AG09309 (cell line): ENCODE data around the gene SPON1.
A peak's percentile ranks its signal among the peaks of the same experiment; 100 is the strongest.

Experiments used
- DNase-seq: peaks from one replicate; pipeline ENCODE4 v3.0.0-alpha.2; 2010; ENCODE audit warnings: low read depth
- H3K4me3 ChIP-seq: 2 replicates; pipeline ENCODE4 v1.5.1; 2011; ENCODE audit warnings: mild to moderate bottlenecking, low read depth, low read length, moderate library complexity; ENCODE audit not compliant: control insufficient read depth
- TF ChIP-seq, protein P1 (sequence below): IDR thresholded peaks from 2 replicates; pipeline ENCODE4 v1.5.1; 2011; ENCODE audit warnings: mild to moderate bottlenecking, low read depth, low read length, inconsistent platforms; ENCODE audit not compliant: insufficient read depth, control insufficient read depth; ENCODE audit errors: missing control alignments

The SPON1 gene

DNA sequence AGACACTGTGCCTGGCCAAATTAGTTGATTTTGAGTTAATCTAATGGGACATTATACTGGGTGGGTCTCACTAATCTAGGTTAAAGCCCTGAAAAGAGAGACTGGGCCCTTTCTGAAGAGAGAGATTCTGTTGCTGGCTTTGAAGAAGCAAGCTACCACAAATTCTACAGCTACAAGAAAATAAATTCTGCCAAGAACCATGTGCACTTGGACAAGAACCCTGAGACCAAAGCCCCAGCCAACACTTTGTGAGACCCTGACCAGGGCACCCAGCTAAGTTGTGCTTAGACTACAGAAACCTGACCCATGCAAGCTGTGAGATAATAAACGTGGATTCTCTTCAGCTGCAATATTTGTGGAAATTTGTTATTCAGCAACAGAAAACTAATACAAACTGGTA, 20.1 kb upstream of the SPON1 start:
- TF ChIP-seq, protein P1, sequence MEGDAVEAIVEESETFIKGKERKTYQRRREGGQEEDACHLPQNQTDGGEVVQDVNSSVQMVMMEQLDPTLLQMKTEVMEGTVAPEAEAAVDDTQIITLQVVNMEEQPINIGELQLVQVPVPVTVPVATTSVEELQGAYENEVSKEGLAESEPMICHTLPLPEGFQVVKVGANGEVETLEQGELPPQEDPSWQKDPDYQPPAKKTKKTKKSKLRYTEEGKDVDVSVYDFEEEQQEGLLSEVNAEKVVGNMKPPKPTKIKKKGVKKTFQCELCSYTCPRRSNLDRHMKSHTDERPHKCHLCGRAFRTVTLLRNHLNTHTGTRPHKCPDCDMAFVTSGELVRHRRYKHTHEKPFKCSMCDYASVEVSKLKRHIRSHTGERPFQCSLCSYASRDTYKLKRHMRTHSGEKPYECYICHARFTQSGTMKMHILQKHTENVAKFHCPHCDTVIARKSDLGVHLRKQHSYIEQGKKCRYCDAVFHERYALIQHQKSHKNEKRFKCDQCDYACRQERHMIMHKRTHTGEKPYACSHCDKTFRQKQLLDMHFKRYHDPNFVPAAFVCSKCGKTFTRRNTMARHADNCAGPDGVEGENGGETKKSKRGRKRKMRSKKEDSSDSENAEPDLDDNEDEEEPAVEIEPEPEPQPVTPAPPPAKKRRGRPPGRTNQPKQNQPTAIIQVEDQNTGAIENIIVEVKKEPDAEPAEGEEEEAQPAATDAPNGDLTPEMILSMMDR = no peak
- no peak for DNase-seq

DNA sequence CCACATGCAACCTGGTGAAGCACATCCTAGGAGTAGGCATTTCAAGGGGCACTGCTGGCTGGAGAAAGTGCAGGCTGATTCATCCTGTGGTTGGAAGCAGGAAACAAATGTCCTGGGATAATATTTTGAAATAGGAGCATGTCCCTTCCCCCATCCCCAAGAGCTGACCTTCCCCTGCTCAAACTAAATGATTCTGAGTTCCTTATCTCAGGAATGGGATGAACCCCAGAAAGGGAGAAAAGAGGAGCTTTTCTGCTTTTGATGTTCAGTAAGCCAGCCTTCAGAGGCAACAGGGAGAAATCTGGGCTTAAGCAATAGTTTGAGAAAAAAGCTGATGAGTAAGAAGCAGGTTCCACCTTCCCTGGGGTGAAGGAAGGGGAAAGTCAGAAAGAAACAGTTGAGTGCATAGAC, 19.5 kb upstream of the SPON1 start:
- H3K4me3 ChIP-seq = no peak overlapping the region
- peak; percentile 27 for DNase-seq
- TF ChIP-seq, protein P1 = no peak

More for the DNA sequence above, 20.1 kb upstream of the SPON1 start:
- H3K4me3 ChIP-seq = no peak overlapping the region

DNA sequence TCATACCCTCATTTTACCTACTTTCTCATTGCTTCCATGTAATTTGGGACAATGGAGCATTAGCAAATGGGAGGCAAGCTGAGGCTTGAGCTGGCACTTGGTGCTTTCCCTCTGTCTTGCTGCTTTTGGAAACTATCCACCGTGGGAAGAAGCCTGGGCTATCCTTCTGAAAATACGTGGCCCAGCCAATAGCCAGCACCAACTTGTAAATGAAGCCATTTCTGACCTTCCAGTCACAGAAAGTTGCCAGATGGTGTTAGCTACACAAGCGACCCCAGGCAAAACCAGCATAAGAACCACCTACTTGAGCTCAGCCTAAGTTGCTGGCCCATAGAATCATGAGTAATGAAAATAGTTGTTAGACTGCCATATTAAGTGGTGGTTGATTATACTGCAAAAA, 18.5 kb upstream of the SPON1 start:
- TF ChIP-seq, protein P1 = no peak

DNA sequence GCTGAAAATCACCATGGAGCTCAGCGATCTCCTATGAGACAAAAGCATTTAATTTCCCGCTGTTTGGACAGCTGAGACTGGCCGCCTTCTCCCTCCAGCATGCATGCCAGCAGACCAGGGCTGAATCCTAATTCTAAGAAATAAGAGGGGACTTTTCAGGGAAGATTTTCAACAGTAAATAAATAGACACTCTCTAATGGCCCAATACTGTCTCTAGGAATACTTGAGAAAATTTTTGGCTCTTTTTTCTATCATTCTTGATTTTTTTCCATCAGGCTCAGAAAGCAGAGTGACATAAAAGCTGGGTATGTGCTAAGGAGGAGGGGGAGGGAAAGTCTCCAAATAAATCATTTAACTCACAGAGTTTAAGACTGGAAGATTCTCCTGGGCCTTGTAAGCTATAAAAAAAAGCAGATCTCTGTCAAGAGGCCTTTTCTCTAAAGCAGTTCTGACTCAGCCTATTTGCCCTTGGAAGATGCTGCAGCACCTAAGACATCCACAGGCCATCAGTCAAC, 17.6 kb upstream of the SPON1 start:
- no peak overlapping the region for H3K4me3 ChIP-seq
- no peak for DNase-seq
- TF ChIP-seq, protein P1 = no peak

More for the DNA sequence above, 18.5 kb upstream of the SPON1 start:
- no peak overlapping the region for H3K4me3 ChIP-seq
- no peak for DNase-seq

DNA sequence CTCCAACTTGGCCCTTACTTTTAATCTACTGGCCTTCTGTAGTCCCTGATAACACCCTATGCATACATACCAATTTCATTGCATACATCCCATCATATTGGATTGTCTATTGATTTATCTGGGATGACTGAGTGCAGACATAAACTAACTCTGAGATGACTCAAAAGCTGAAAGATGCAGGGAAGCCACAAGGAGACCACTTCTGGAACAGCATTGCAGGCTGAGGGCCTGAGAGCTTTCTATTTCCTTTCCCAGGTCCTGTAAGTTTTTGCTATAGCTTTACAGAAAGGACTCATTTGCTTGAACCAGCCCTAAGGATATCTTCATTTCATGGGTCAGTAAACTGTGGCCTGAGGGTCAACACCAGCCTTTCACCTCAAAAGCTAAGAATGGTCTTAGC, 15.1 kb upstream of the SPON1 start:
- TF ChIP-seq, protein P1 = no peak
- no peak overlapping the region for H3K4me3 ChIP-seq
- no peak for DNase-seq

DNA sequence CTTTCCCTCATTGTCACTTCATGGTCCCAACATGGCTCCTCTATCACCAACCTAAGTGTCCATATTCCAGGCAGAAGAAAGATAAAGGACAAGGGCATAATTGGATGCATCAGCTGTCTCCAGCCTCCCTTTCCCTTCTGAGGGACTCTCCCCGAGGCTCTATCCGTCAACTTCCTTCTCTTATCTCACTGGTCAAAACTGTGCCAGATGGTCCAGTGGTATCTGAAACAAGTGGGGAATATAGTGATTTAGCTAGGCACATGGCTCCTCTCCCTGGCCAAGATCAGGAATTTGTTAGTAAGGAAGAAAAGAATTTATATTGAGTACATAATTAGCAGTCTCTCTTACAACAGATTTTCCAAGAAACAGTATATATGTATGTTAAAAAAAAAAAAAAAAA, 12.6 kb upstream of the SPON1 start:
- TF ChIP-seq, protein P1 = no peak
- DNase-seq = no peak
- no peak overlapping the region for H3K4me3 ChIP-seq

DNA sequence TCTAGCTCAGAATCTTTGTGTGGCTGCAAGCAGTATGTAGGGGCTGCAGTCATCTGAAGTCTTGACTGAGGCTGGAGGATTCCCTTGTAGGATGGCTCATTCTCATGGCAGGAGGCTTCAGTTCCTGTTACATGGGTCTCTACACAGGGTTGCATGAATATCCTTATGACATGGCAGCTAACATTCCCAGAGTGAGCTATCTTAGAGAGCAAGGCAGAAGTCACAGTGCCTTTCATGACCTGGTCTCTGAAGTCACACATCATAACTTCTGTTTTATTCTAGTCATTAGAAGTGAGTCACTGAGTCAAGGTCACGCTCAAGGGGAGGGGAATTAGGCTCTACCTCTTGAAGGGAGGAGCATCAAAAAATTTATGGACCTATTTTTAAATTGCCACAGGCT, 10.3 kb upstream of the SPON1 start:
- no peak for DNase-seq

More for the DNA sequence above, 10.3 kb upstream of the SPON1 start:
- TF ChIP-seq, protein P1 = no peak
- no peak overlapping the region for H3K4me3 ChIP-seq
